H1 (cell line): ENCODE results near the gene DGKD.

Source experiments
- CEBPB ChIP-seq: IDR thresholded peaks from 2 replicates; pipeline ENCODE4 v1.6.1; 2012; ENCODE audit warnings: low read depth, low read length
- CHD2 ChIP-seq: IDR thresholded peaks from 2 replicates; pipeline ENCODE4 v1.6.1; 2012; ENCODE audit warnings: low read length, improper control_type of control experiment
- EZH2 ChIP-seq: fragments of 200-600 bp; sonication (generic); IDR thresholded peaks from 2 replicates; pipeline ENCODE4 v1.7.1; 2012; ENCODE audit warnings: low read depth, mild to moderate bottlenecking, moderate library complexity, low read length, inconsistent platforms; ENCODE audit not compliant: severe bottlenecking
- GABPA ChIP-seq: IDR thresholded peaks from 2 replicates; pipeline ENCODE4 v1.6.1; 2011; ENCODE audit warnings: mild to moderate bottlenecking, low read length, moderate library complexity, borderline replicate concordance; ENCODE audit not compliant: insufficient read depth
- JUN ChIP-seq: IDR thresholded peaks from 2 replicates; pipeline ENCODE4 v1.6.1; 2011; ENCODE audit warnings: low read depth, mild to moderate bottlenecking, improper control_type of control experiment, low read length
- KDM4A ChIP-seq: IDR thresholded peaks from one replicate; pipeline ENCODE4 v1.7.1; 2012; ENCODE audit warnings: low read depth, mild to moderate bottlenecking, moderate library complexity, low read length, inconsistent platforms; ENCODE audit not compliant: severe bottlenecking
- RAD21 ChIP-seq, 2 experiments: IDR thresholded peaks in 1 of 2; conservative IDR thresholded peaks in 1 of 2; 2 replicates each; pipeline ENCODE4 v1.6.1; 2011; ENCODE audit warnings: low read depth in 2 of 2, low read length in 2 of 2, improper control_type of control experiment in 1 of 2, inconsistent platforms in 1 of 2, mild to moderate bottlenecking in 1 of 2, moderate library complexity in 1 of 2
- RNF2 ChIP-seq: fragments of 200-900, 300-1000 bp; sonication (generic); IDR thresholded peaks from 2 replicates; pipeline ENCODE4 v1.7.1; 2016; ENCODE audit warnings: borderline replicate concordance, low read depth, mild to moderate bottlenecking, antibody characterized with exemption, low read length; ENCODE audit not compliant: poor library complexity, severe bottlenecking; ENCODE audit errors: missing control alignments
- SP1 ChIP-seq: IDR thresholded peaks from 2 replicates; pipeline ENCODE4 v1.6.1; 2011; ENCODE audit warnings: low read depth, low read length
- ZNF274 ChIP-seq: IDR thresholded peaks from 2 replicates; pipeline ENCODE4 v1.7.0; 2012; ENCODE audit warnings: low read length, borderline replicate concordance; ENCODE audit errors: extremely low read depth
- TF ChIP-seq, protein P1 (sequence below), 3 experiments: IDR thresholded peaks; 1 replicate in 2 of 3; 2 replicates in 1 of 3; pipeline versions ENCODE4 v1.5.1 to v1.6.1; 2011; ENCODE audit warnings: low read length in 3 of 3, mild to moderate bottlenecking in 3 of 3, inconsistent platforms in 2 of 3, low read depth in 1 of 3, moderate library complexity in 1 of 3; ENCODE audit not compliant: insufficient read depth in 1 of 3; ENCODE audit errors: control extremely low read depth in 1 of 3

DNA sequence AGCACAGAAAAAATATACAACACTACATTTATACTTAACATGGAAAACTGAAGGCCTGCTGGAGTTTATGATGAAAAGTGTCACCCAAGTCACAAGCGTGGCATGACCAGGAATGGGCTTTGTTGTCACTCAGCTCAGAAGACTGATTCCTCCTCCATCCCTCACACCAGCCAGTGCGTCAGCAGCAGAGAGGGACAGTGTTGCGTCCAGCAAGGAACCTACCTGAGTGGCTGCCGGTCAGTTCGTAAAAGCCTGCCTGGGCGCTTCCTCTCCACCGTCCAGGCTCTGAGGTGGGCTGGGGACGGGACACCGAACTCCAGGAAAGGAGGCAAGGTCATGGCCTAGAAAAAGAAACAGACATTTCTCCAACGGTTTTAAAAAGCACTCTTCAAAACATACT, 134.8 kb downstream of the DGKD start:
- TF ChIP-seq EZH2 = no peak
- no peak for TF ChIP-seq RAD21 (IDR thresholded peaks at IDR 0.05 in 1 of 2, conservative IDR thresholded peaks at IDR 0.05 in 1 of 2; ENCODE audit: low read depth in 2 of 2, low read length in 2 of 2)
- TF ChIP-seq SP1 = no peak
- no peak for TF ChIP-seq CEBPB
- TF ChIP-seq KDM4A = no peak
- no peak for TF ChIP-seq ZNF274
- TF ChIP-seq RNF2 = no peak
- TF ChIP-seq, protein P1, sequence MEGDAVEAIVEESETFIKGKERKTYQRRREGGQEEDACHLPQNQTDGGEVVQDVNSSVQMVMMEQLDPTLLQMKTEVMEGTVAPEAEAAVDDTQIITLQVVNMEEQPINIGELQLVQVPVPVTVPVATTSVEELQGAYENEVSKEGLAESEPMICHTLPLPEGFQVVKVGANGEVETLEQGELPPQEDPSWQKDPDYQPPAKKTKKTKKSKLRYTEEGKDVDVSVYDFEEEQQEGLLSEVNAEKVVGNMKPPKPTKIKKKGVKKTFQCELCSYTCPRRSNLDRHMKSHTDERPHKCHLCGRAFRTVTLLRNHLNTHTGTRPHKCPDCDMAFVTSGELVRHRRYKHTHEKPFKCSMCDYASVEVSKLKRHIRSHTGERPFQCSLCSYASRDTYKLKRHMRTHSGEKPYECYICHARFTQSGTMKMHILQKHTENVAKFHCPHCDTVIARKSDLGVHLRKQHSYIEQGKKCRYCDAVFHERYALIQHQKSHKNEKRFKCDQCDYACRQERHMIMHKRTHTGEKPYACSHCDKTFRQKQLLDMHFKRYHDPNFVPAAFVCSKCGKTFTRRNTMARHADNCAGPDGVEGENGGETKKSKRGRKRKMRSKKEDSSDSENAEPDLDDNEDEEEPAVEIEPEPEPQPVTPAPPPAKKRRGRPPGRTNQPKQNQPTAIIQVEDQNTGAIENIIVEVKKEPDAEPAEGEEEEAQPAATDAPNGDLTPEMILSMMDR (IDR thresholded peaks at IDR 0.05; ENCODE audit: control extremely low read depth in 1 of 3, insufficient read depth in 1 of 3, low read depth in 1 of 3, low read length in 3 of 3) = no peak
- no peak for TF ChIP-seq CHD2
- TF ChIP-seq GABPA = no peak
- no peak for TF ChIP-seq JUN
